ENCODE measurements around the gene MGLL.
A peak's percentile ranks its signal among the peaks of the same experiment; 100 is the strongest.

The MGLL gene

DNA sequence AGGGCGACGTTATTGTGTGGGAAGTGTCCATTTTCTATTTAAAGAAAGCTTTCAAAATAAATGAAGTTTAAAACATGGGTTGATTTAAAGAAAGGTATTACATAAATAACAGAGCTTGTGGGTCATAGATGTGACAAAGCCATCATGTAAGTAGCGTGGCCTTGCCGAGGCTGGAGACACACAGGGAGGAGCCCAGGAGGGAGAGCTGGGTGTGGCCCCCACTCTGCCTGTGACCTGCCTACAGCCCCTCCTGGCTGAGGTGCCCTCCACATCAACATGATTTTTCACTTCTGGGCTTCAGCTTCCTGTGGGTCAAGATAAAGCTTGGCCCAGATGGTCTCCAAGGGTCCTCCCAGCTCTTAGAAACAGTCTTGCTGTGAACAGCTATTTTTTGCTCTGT, 12.5 kb upstream of the MGLL start:
- no peak for DNase-seq

GRCh38 chr3:127833281-127834032, 11.1 kb upstream of the MGLL start:
- DNase-seq = no peak

GRCh38 chr3:127831723-127832172, 9.4 kb upstream of the MGLL start:
- peak; percentile 40 for DNase-seq

DNA sequence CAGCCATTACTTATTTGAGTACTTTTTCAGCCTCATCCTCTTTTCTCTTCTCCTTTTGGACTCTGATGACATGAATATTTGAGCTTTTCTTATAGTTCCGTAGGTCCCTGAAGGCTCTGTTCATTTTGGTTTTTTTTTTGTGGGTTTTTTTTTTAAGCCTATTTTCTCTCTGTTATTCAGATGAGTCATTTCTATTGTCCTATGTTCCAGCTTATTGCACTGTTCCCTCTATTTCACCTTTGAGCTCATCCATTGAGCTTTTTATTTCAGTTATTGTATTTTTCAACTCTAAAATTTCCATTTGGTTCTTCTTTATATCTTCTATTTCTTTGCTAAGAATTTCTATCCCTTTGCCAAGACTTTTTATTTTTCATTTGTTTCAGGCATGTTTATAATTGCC, 7.2 kb upstream of the MGLL start:
- no peak for DNase-seq

DNA sequence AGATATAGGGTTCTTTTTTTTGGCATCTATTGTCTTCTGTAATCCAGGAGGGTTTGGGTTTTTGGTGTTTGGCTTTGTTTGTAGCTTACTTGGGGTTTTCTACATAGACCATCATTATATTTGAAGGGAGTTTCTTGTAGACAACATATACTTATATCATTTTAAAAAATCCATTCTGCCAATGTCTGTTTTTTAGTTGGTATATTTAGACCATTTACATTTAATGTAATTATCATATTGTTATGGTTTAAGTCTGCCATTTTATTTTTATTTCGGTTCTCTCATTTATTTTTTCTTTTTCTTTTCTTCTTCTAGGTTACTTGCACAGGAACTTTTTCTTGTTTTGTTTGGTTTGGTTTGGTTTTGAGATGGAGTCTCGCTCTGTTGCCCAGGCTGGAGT, 5.5 kb upstream of the MGLL start:
- DNase-seq = no peak

DNA sequence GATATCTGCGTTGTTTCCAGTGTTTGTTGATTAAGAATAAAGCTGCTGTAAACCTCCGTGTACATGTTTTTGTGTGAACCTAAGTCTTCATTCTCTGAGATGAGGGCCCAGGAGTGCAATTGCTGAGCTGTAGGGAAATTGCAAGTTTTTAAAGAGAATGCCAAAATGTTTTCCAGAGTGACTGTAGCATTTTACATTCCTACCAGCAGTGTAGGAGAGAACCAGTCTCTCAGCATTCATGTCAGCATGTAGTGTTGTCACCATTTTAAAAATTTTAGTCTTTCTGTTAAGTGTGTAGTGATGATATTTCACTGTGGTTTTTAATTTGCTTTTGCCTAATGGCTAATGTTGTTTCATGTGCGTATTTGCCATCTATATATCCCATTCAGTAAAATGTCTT, 3.4 kb upstream of the MGLL start:
- DNase-seq = no peak

- no peak for DNase-seq
Measured at GRCh38 chr3:127824151-127824825, 2.0 kb upstream of the MGLL start.

DNA sequence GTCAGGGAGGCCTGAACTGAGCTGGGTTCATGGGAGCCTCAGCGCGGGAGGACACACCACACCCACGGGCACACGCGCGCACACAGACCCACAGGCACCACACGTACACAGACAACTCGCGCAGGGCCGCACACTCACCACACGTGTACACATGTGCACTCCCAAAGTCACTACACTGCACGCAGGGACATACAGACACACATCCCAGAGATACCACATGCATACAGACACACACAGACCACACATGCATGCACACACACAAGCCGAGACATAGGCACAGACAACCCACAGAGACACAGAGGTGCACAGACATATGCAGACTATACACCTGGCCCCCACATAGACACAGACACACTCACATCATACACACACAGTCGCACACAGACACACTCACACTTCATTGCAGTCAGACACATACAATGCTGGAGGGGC, 1.1 kb upstream of the MGLL start:
- no peak for DNase-seq

DNA sequence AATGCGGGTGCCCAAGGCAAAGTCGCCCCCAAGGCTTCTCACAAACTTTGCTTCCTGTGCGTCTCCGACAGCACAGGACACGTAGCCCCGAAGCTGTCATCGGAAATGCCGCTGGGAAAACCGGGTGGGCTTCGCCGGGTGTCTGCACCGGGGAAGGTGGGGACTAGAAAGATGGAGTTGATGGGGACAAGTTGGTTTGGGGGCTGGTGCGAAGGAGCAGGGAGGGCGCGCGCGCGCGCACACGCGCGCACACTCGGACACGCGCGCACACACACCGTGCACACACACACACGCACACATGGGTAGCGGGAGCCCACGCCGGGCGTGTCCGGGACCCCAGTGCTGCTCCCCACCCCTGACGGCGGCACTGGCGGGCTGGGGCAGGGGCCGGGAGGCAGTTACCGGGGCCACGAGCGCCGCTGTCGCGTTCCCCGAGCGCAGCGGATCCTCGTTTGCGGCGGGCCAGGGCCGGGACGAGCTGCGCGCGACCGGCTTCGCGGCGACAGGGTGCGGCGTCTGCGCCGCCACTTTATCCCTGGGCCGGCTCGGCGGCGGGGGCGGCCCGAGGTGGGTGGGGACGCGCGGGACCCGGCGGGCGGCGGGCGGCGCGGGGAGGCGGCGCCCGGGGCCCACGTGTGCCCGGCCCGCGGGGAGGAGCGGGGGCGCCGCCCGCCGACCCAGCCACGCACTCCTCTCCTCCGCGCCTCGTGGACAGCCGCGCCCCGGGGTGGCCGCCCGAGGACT, 539 bp upstream of the MGLL start:
- DNase-seq = no peak

DNA sequence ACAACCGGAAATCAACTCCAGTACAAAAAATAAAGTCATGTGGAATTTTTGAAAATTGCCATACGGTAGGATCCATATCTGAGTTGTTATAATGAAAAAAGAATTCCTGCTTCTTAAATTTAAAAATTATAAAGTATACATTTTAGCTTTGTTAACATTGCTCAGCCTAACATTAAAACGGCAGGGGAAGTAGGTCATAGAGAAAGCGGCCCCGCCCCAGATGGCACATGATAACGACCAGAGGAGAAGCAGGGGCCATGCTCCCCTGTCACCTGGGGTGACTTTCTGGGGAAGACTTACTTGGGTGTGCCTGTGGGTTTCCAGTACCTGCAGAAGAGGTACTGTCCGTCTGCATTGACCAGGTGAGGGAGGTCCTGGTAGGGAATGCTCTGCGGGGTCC, 921 bp downstream of the MGLL start:
- DNase-seq = no peak

GRCh38 chr3:127820826-127821313, 1.4 kb downstream of the MGLL start:
- DNase-seq = no peak

DNA sequence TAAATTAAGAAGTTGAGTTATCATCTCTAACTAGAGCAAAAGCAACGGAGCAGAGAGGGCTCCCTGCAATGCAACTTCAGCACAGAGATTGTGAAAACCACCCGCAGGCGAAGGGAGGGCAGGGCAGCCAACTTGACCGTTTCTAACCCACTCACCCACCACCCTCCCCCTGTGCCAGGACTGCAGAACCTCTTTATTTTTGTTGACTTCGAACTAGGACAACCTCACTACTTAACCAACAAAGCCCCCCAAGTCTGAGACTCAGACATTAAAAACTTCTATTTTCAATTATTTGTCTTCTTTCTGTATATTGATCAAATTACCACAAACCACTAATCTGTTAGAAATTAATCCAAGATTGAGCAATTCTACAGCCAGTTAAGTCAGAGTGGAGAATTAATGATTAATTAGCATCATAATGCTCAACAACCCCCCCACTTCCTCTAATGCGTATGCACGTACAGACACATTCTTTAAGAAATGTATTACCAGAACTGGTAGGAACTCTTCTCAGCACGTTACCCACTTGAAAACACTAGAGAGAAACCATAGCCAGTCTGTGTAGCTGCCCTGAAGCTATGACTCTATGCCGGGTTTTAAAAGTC, 2.0 kb downstream of the MGLL start:
- no peak for DNase-seq

GRCh38 chr3:127819656-127820055, 2.7 kb downstream of the MGLL start:
- no peak for DNase-seq

- DNase-seq = no peak
Measured at GRCh38 chr3:127819086-127819485, 3.2 kb downstream of the MGLL start.

- DNase-seq = no peak
Measured at GRCh38 chr3:127817406-127817841, 4.9 kb downstream of the MGLL start.

DNA sequence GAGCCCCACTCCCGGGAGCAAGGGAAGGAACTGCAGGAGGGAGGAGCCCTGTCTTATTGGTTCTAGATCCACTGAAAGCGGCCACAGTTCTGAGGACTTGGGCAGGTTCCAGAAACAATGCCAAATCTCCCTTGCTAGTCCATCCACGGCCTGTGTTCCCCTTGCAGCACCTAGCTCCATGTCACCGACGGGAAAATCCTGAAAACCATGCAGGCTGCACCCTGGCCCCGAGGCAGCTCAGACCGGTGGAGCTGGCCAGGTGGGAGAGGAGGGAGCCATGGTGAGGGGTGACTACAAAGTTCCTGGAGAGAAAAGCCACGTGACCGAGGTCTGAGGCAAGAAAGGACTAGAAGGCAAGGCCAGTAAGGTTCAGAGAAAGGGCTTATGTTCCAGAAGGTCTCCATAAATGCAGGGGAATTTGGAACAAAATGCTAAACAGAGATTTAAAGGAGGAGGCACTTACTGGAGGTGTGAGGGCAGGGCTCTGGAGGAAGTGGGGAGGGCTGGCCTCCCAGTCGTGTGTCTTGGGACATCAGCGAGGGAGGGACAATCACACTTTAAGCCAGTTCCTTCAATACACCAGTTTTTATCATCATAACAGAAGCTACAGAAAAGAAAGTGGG, 5.4 kb downstream of the MGLL start:
- no peak for DNase-seq

DNA sequence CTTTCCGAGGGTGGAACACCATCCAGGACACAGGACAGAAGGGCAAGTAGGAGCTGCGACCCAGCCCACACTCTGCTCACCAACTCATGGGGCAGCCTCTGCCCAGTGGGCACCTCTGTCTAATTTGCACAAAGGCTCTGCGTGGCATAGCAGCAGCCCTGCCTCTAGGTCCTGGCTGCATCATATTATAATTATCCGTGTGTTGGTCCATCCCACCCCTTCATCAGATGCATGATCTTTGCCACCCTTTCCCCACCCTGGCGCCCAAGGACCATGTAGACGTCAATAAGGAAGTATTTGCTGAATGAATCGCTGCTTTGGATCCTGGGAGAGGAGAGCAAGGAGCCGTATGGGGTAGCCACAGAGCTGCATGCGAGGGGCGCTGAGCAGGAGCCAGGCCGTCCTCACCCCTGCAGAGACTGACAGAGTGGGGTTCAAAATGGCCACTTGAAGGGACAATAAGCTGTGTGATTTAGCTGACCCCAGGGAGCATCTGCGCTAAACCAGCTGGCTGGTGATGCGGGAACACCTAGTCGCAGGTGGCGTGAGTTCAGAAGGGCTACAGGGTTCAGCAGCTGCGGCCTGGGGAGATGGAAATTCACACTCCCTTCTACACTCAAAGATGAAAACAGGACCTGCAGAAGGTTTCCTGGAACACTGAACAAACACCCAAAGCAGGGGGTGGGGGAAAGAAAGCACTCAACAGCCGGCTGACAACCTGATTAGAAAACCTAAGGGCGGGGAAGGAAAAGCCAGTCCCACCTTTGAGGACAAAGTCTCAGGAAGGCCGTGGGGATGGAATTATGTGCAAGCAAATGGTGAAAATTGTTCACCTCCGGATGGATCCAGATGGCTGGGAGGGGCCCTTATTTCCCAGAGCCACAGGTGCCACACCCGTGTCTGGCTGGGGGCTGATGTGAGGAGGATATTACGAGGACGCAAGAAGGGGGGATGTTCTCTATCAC, 6.4 kb downstream of the MGLL start:
- no peak for DNase-seq

GRCh38 chr3:127815001-127815400, 7.3 kb downstream of the MGLL start:
- no peak for DNase-seq

- DNase-seq = no peak
Measured at GRCh38 chr3:127814325-127814781, 8.0 kb downstream of the MGLL start.

GRCh38 chr3:127812151-127812550, 10.2 kb downstream of the MGLL start:
- DNase-seq = no peak

DNA sequence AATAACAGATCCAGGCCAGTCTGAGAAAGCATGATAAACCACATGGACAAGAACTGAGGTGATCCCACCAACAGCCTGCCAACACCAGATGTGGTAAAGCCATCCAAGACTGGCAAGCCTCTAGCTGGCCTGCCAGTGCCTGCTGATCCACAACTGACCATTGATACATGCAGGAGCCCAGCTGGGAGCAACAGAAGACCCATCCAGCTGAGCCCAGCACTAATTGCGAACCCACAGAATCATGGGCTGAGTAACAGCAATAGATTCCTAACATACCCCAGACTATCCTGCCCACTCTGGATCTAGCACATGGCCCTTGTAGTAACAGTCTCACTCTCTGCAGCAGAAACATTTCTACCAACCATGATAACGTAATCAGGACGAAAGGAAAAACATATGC, 10.6 kb downstream of the MGLL start:
- DNase-seq = no peak

All from activated CD4-positive, alpha-beta T cell treated with anti-CD3 and anti-CD28 coated beads, Interleukin-10, Interleukin-2, amounts not matched to agents 100 ng/mL and 50 ng/mL, durations not matched to agents 16 hours and 8 hours (primary cell).